HPDE6-E6E7 (cell line): Measurements from ENCODE around the gene LRRC31.

ENCODE experiments used
- DNase-seq: peaks from one replicate; pipeline ENCODE4 v3.0.0; 2011; ENCODE audit warnings: missing footprints; ENCODE audit errors: extremely low spot score

Gene LRRC31

GRCh38 chr3:169869484-169870220 lies at the start of gene LRRC31:
TSS of gene LRRC31 (minus strand) at chr3:169869935. CDS start at chr3:169869807, 128 bp downstream.
- no peak for DNase-seq

DNA sequence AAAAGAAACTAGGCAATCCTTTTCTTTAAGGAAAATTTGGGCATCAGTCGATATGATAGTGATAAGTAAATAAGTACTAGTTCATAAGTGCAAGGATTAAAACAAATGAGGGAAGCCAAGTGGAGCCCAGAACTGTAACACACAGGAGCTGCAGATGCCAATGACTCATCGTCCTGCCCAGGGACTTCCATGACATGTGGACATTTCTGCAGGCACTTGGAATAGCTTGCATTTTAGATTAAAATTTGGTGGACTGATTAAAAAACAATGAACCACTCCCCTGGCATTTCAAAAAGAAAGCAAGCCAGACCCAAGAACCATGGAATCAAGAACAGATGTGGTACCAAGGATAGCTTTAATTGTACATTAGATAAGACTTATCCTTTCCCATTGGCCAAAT lies 44.6 kb upstream of the LRRC31 start:
- no peak for DNase-seq

- DNase-seq, result no peak
Measured at GRCh38 chr3:169913323-169913722, 43.6 kb upstream of the LRRC31 start.

DNA sequence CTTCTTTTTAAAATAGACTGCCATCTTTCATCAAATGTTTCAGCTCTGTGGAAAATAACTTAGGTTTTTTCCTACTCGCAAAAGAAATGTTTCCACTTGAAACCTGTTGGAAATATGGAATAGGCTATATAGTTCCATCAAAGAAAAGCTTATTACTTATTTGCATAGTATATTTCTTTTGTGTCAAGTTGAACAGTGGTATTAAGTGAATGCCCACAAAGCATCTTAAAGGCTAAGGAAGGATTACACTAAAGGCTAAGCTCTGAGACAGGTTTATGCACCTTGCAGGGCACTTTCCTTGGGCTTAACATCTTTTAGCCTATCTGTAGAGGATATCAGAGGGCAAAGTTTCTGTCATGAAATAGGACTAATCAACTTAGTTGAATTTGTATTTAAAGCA lies 41.5 kb upstream of the LRRC31 start, which contains the start of gene SAMD7:
Gene SAMD7 (plus strand): TSS at position 301 of the 400 bp plus-strand sequence. CDS start 7,927 bp downstream, outside the sequence.
- DNase-seq, result no peak

DNA sequence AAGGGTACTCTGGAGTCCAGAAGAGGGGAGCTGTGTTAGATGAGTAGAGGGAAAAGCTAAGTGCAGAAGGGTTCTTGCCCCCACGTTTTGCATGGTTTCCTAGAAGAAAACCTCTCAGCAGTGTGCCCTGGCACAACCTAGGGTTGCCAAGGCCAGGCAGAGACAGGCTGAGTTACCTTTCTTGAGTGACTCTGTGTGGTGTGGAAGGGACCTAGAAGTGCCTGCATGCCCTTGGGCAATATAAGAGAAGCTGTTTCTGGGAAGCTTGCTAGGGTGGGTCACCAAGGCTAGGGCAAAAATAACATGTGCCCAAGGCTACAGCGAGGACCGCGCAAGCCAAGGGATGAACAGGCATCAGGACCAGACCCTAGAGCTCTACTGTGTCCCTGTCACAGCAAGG lies 38.2 kb upstream of the LRRC31 start:
- DNase-seq, result no peak

- no peak for DNase-seq
Measured at GRCh38 chr3:169907476-169907875, 37.7 kb upstream of the LRRC31 start.

- no peak for DNase-seq
Measured at GRCh38 chr3:169905404-169905803, 35.7 kb upstream of the LRRC31 start.

- no peak for DNase-seq
Measured at GRCh38 chr3:169901453-169901852, 31.7 kb upstream of the LRRC31 start.

DNA sequence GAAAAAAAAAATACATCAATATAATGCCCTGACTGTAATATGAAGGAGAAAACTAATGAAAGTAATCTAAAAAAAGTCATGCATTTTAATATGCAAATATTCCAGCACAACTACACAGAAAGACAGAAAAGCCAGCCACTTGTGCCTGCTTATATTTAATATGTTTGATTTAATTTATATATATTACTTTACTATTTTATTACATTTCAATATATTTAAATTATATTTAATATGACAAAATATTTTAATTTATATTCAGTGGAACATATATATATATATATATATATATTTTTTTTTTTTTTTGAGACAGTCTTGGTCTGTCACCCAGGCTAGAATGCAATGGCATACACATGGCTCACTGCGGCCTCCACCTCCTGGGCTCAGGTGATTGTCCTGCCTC lies 27.5 kb upstream of the LRRC31 start:
- DNase-seq, result no peak

- no peak for DNase-seq
Measured at GRCh38 chr3:169895072-169895471, 25.3 kb upstream of the LRRC31 start.

DNA sequence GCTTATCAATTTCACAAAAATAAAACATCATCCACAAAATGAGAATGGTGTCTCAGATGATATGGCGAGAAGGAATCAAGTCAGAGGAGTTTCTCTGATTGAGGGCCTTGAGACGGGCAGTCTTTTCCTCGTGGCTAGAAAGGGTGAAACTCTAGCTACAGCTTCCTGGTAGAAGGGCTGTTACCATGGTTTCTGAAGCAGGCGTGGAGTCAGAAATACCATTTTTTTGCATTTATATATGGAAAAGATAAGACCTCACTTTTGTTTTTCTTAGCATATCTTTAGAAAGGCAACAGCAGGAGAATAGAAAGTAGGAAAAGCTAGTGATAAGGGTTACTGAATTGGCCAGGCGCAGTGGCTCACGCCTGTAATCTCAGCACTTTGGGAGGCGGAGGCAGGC lies 24.4 kb upstream of the LRRC31 start:
- no peak for DNase-seq

- no peak for DNase-seq
Measured at GRCh38 chr3:169891886-169892285, 22.2 kb upstream of the LRRC31 start.

- no peak for DNase-seq
Measured at GRCh38 chr3:169886671-169887070, 16.9 kb upstream of the LRRC31 start.

DNA sequence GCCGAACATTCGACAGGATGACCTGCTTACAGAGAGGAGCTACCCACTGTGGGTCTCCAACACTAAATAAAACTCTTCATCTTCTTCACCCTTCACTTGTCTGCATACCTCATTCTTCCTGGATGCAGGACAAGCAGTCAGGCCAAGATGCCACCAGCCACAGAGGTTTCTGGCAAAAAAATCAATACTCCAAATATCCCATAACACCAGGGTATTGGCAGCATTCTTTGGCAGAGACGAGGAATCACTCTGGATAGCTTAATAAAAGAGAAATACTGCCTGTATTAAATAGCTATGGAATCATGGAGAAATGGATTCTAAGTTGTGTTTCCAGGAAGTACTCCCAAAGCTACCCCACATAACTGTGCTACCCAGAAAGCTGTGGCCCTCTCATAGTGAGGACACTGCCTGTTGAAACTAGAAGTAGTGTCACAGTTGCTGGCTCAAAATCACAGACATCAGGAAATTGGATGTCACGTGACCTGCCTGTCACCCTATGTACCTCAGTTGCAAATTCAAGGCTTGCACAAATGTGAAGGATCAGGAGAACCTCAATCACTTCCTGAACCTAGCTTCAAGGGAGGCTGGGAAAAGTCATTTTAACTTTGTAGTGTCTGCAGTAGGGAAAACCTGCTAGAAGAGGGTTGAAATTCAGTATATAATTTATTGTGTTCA lies 11.0 kb upstream of the LRRC31 start:
- DNase-seq, result no peak

- no peak for DNase-seq
Measured at GRCh38 chr3:169879845-169880575, 10.3 kb upstream of the LRRC31 start.

DNA sequence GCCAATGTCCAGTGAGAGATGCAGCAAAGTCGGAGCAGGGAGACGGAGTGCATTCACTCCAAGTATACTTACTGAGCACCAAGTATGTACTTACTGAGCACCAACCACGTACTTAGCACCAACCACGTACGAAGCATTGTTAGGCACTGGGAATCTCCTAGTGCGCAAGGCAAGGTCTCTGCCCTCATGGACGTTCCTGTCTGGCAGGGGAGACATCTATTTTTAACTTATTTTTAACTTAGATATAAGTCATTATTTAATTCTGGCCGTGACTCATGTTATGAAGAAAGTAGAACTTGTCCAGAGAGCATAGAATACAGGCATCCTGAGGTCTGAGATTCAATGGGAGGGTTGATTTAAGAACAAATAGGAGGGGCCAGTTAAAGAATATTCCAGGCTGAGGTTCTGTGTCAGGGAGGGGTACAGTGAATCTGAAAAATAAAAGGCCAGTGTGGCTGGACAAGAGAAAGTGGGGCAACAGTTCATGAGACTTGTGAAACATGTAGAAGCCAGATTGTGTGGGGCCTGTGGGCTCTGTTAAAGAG lies 9.3 kb upstream of the LRRC31 start:
- no peak for DNase-seq

GRCh38 chr3:169871129-169871886 lies 1.6 kb upstream of the LRRC31 start:
- DNase-seq, result no peak

GRCh38 chr3:169868369-169868768 lies 1.4 kb downstream of the LRRC31 start:
- no peak for DNase-seq

DNA sequence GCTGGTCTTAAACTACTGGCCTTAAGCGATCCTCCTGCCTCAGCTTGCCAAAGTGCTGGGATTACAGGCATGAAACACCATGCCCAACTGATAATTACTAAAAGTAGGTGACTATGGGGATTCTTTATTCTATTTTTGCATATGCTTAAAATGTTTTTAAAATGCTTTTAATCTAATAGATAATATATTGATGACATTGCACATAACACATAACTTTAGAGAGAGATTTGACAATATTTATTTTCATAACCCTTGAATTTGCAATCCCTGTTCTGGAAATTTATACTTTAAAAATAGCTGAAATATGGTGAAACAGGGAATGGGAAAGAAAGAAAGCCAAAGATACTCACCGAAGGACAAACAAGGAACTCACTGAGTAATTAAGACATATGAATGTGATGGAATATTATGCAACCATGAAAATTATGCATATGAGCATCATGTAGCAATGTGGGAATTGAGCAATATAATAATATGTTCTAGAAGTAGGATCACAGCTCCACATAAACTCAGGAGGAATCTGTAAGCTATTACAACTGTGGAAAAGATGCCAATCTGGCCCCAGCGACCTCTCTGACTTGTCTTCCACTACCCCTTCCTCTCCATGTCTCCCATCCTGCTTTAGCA lies 2.0 kb downstream of the LRRC31 start:
- DNase-seq, result no peak

DNA sequence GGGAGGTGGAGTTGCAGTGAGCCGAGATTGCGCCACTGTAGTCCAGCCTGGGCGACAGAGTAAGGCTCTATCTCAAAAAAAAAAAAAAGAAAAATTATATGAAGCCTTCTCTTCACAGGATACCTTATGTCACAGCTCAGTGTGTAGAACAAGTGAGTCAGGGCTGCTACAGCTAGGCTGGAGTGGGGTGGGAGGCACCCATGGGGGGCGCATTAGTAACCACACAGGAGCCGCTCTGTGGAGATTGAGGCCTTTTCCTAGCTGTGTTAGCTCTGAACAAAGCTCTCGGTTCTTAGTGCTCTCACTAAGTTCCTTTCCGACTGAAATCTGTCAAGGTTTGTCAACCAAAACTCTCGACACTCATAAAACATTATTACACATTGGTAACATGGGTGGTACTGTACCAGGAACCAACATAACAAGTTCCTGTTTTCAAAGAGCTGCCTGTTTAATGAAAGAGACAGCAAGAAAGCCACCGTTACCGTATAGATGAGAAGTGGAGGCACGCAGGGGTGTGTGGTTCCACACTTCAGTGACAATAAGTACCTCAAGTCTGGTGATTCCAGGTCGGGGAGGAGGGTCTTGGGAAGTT lies 4.5 kb downstream of the LRRC31 start:
- no peak for DNase-seq

DNA sequence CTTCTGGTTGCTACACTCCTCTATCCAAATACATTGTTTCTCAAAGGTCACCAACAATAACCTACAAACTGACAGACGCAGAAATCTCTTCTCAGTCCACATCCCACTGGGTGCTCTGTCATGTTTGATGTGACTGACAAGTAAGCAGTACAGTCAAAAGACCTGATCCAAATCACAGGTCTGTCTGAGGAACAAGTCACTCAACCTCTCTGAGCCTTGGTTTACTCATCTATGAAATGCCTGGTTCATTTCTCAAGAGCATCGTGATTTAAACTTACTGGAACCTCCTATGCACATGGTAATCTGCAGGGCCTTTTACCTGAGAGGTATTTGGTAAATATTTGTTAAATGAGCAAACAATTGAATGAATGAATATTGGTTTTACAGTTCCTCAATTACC lies 5.5 kb downstream of the LRRC31 start:
- no peak for DNase-seq
